ENCODE data around the gene SLC5A1. TPM values are rescaled to one million over a fixed set of nuclear protein-coding genes. Genes with fewer than 3 reads are reported as not detected.

SLC5A1 gene
- polyA plus RNA-seq, 2 of the 4 experiments (the other 2 are of a cell fraction): 0.03 to 0.04 TPM

DNA sequence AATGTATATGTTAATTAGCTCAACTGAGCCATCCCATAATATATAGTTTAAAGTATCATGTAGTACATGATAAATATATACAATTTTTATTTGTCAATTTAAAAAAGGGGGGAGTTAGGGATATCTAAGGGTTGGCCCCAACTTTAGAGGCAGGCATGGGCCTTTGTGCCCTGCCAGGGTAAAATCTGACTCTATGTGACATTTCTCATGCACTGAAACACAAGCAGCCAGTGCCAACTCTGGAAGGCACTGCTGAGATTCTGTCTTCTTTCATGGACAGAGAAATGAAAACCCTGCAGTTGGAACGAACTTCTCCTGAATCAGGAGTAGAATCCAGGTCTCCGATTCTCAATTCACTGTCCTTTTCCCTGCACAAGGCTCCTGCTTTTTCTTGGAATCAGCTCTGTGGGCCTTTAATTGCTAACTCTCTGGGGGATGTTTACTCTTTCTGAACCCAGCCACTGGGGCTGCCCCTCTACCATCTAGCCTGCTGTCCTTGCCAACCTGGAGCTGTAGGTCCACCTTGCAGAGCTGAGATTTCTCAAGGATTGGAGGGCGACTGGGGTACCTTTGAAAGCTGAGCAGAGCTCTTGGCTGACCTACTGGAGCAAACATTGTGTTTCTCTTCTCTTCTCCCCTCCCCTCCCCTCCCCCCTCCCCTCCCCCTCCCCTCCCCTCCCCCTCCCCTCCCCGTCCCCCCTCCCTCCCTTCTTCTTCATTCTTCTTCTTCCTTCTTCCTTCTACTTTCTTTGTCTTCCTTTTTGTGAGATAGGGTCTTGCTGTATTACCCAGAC, 26.7 kb downstream of the SLC5A1 start:
- Histone ChIP-seq H3K4me2 (no peak overlapping the region), H3K4me1 (no peaks in the 10 kb centered on the region), H3K4me3 (no peak overlapping the region), H3K27ac (no peak overlapping the region), H3K9me3 (no peaks in the 10 kb centered on the region)
- TF ChIP-seq MYC (IDR thresholded peaks at IDR 0.05; ENCODE audit: borderline replicate concordance, low read length) (no peak), NFE2L2 (conservative IDR thresholded peaks at IDR 0.05; ENCODE audit: low read length) (no peak), RNF2 (IDR thresholded peaks at IDR 0.05; ENCODE audit: borderline replicate concordance, low read depth) (no peak), BHLHE40 (IDR thresholded peaks at IDR 0.05; ENCODE audit: low read depth, low read length) (no peak), MAFK (IDR thresholded peaks at IDR 0.05; ENCODE audit: partially characterized antibody) (no peak), JUNB (IDR thresholded peaks at IDR 0.05) (no peak), FOSB (CRISPR knock-in tag; IDR thresholded peaks at IDR 0.05) (no peak), SREBF2 (IDR thresholded peaks at IDR 0.05) (no peak), ESRRA (IDR thresholded peaks at IDR 0.05; ENCODE audit: borderline replicate concordance, low read length) (no peak), CHD2 (IDR thresholded peaks at IDR 0.05; ENCODE audit: low read length, partially characterized antibody) (no peak)
- WGBS (ENCODE audit: missing lambda C conversion rate): 60% methylated on average over 3 of the region's 4 CpGs
- CTCF ChIA-PET: interaction anchor here (0.6 to 2.9 kb wide), 5 partner anchors 19 to 1346 kb away, joined by 3 to 8 read pairs (median 3); no protein-coding TSS in a partner anchor
- POLR2A ChIA-PET: no interaction called here
- ATAC-seq (no peak), DNase-seq (ENCODE audit: low read depth in 1 of 2, low spot score in 1 of 2) (no peak), FAIRE-seq (no peak)

DNA sequence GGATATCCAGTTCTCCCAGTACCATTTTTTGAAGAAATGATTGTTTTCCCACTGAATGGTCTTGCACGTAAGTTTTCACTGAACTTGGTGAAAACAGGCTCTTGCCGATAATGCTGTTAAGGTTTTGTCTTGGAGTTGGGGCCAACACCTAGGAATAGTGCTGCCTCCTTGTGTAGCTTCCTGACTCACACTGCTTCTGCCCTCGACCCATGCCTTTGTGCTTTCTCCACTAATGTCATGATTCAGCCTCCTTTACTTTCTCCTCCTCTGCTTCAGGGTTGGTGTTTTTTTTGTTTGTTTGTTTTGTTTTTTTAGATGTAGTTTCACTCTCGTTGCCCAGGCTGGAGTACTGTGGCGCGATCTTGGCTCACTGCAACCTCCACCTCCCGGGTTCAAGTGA, 30.2 kb downstream of the SLC5A1 start:
- peaks cover 9% of the 10 kb centered on the region for H3K4me1 ChIP-seq
- no peak overlapping the region for H3K4me2 ChIP-seq
- CTCF ChIA-PET: interaction anchor here (0.6 kb wide), 1 partner anchor 959 kb away, joined by 3 read pairs; no protein-coding TSS in a partner anchor
- no peak overlapping the region for H3K4me3 ChIP-seq
- no peak for DNase-seq (ENCODE audit: low read depth in 1 of 2, low spot score in 1 of 2)
- H3K27ac ChIP-seq: no peak overlapping the region
- no peaks in the 10 kb centered on the region for H3K9me3 ChIP-seq
- ATAC-seq: no peak
- no peak for FAIRE-seq
- POLR2A ChIA-PET: no interaction called here
- 83% methylated on average over 7 of the region's 7 CpGs for WGBS (ENCODE audit: missing lambda C conversion rate)
- TF ChIP-seq NPAS2 (CRISPR knock-in tag; IDR thresholded peaks at IDR 0.05; ENCODE audit: borderline replicate concordance) (no peak), EHF (CRISPR knock-in tag; IDR thresholded peaks at IDR 0.05) (no peak), GATA3 (IDR thresholded peaks at IDR 0.05; ENCODE audit: borderline replicate concordance) (no peak), JUN (IDR thresholded peaks at IDR 0.05) (no peak), CEBPB (IDR thresholded peaks at IDR 0.05) (no peak)
- TF ChIP-seq, protein P1, sequence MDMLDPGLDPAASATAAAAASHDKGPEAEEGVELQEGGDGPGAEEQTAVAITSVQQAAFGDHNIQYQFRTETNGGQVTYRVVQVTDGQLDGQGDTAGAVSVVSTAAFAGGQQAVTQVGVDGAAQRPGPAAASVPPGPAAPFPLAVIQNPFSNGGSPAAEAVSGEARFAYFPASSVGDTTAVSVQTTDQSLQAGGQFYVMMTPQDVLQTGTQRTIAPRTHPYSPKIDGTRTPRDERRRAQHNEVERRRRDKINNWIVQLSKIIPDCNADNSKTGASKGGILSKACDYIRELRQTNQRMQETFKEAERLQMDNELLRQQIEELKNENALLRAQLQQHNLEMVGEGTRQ (IDR thresholded peaks at IDR 0.05): no peak

DNA sequence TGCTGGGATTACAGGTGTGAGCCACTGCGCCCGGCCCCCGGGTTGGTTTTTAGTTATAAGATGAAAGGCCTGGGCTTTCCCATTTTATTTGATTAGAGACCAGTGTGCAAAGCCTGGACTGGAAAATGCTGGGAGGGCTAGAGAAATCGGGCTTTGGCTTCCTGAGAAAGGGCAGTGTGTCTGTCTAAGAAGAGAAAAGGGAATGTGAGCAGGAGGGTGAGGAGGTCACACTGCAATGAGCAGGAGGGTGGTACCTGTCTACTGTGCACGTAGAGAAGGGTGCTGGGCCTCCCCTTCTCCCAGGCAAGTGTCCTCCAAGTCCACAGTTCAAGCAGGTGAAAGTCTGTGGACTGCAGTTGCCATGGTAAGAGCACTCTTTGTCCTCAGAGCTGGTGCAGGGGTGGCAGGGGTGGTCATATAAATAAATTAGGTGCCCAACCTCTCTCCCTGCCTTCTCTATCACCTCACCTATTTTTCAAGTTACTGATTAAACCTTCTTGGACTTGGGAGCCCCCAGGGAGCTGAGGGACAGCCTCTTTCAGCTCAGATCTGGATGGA, 30.8 kb downstream of the SLC5A1 start:
- WGBS (ENCODE audit: missing lambda C conversion rate): 47% methylated on average over 5 of the region's 5 CpGs
- POLR2A ChIA-PET: no interaction called here
- CTCF ChIA-PET: interaction anchor here (0.6 to 1.5 kb wide), 3 partner anchors 97 to 959 kb away, joined by 3 to 5 read pairs (median 5); no protein-coding TSS in a partner anchor
- H3K4me2 ChIP-seq: no peak overlapping the region
- ATAC-seq (no peak), FAIRE-seq (no peak), DNase-seq (ENCODE audit: low read depth in 1 of 2, low spot score in 1 of 2) (no peak)
- H3K9me3 ChIP-seq: no peaks in the 10 kb centered on the region
- TF ChIP-seq RFX5 (IDR thresholded peaks at IDR 0.05): no peak
- TF ChIP-seq HOXB5 (CRISPR knock-in tag; IDR thresholded peaks at IDR 0.05): no peak
- no peak for TF ChIP-seq RARB (CRISPR knock-in tag; IDR thresholded peaks at IDR 0.05)
- TF ChIP-seq CHD2 (IDR thresholded peaks at IDR 0.05; ENCODE audit: low read length, partially characterized antibody): no peak
- no peak for TF ChIP-seq HDAC2 (IDR thresholded peaks at IDR 0.05)
- no peak for TF ChIP-seq ZC3H11A (IDR thresholded peaks at IDR 0.05)
- no peak for TF ChIP-seq RAD21 (conservative IDR thresholded peaks at IDR 0.05 in 1 of 2, IDR thresholded peaks at IDR 0.05 in 1 of 2)
- TF ChIP-seq SMC3 (IDR thresholded peaks at IDR 0.05): no peak
- TF ChIP-seq, protein P2, sequence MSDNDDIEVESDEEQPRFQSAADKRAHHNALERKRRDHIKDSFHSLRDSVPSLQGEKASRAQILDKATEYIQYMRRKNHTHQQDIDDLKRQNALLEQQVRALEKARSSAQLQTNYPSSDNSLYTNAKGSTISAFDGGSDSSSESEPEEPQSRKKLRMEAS (IDR thresholded peaks at IDR 0.05): no peak
- TF ChIP-seq CBX2 (IDR thresholded peaks at IDR 0.05; ENCODE audit: borderline replicate concordance, low read depth): no peak
- no peak for TF ChIP-seq FOSB (CRISPR knock-in tag; IDR thresholded peaks at IDR 0.05)
- TF ChIP-seq ZNF302 (CRISPR knock-in tag; IDR thresholded peaks at IDR 0.05): no peak
- no peak overlapping the region for H3K27ac ChIP-seq
- no peak overlapping the region for H3K4me3 ChIP-seq
- H3K4me1 ChIP-seq: peaks cover 16% of the 10 kb centered on the region

Measured in A549 (cell line).